H9 (cell line): ENCODE measurements around the gene DGKB. TPM values are rescaled to one million over a fixed set of nuclear protein-coding genes. Genes with fewer than 3 reads are reported as not detected.

Experiments used
- DNase-seq: peaks from one replicate; pipeline ENCODE4 v3.0.0-alpha.2; 2017
- H2AFZ ChIP-seq: one replicate; pipeline ENCODE4 v1.6.1; 2013; ENCODE audit warnings: mild to moderate bottlenecking, low read length, control low read depth, moderate library complexity
- H2AK5ac ChIP-seq: 2 replicates; pipeline ENCODE4 v1.6.1; 2013; ENCODE audit warnings: low read length, control low read depth, mixed read lengths; ENCODE audit not compliant: insufficient read length
- H2BK120ac ChIP-seq: one replicate; pipeline ENCODE4 v1.6.1; 2013; ENCODE audit warnings: low read depth, mild to moderate bottlenecking, low read length, control low read depth, inconsistent platforms; ENCODE audit not compliant: poor library complexity, severe bottlenecking
- H2BK12ac ChIP-seq: 2 replicates; pipeline ENCODE4 v1.6.1; 2013; ENCODE audit warnings: low read length, control low read depth, mixed read lengths, low read depth; ENCODE audit not compliant: insufficient read length
- H2BK15ac ChIP-seq: 2 replicates; pipeline ENCODE4 v1.6.1; 2013; ENCODE audit warnings: low read depth, low read length, control low read depth
- H2BK20ac ChIP-seq: one replicate; pipeline ENCODE4 v1.6.1; 2013; ENCODE audit warnings: low read depth, mild to moderate bottlenecking, low read length, control low read depth, inconsistent platforms; ENCODE audit not compliant: poor library complexity, severe bottlenecking
- H2BK5ac ChIP-seq: 2 replicates; pipeline ENCODE4 v1.6.1; 2013; ENCODE audit warnings: low read length, control low read depth, mixed read lengths; ENCODE audit not compliant: insufficient read length
- H3K14ac ChIP-seq: 2 replicates; pipeline ENCODE4 v1.6.1; 2013; ENCODE audit warnings: low read length, control low read depth; ENCODE audit not compliant: insufficient read depth
- H3K18ac ChIP-seq: 2 replicates; pipeline ENCODE4 v1.6.1; 2013; ENCODE audit warnings: low read depth, mild to moderate bottlenecking, mixed read lengths, low read length, control low read depth; ENCODE audit not compliant: insufficient read length
- H3K23ac ChIP-seq: 2 replicates; pipeline ENCODE4 v1.6.1; 2013; ENCODE audit warnings: low read length, control low read depth, mixed read lengths, low read depth; ENCODE audit not compliant: insufficient read length
- H3K23me2 ChIP-seq: 2 replicates; pipeline ENCODE4 v1.6.1; 2013; ENCODE audit warnings: low read depth, mild to moderate bottlenecking, mixed read lengths, low read length, control low read depth; ENCODE audit not compliant: insufficient read length, poor library complexity, severe bottlenecking
- H3K27ac ChIP-seq: 2 replicates; pipeline ENCODE4 v1.5.1; 2013; ENCODE audit warnings: low read length, control low read depth, mixed read lengths, low read depth; ENCODE audit not compliant: insufficient read length
- H3K27me3 ChIP-seq: 2 replicates; pipeline ENCODE4 v1.6.1; 2013; ENCODE audit warnings: low read length, control low read depth, inconsistent platforms; ENCODE audit not compliant: insufficient read depth
- H3K4ac ChIP-seq: 2 replicates; pipeline ENCODE4 v1.6.1; 2013; ENCODE audit warnings: low read depth, mild to moderate bottlenecking, control low read depth, inconsistent platforms, low read length, moderate library complexity
- H3K4me1 ChIP-seq: 2 replicates; pipeline ENCODE4 v1.6.1; 2013; ENCODE audit warnings: low read length, control low read depth, inconsistent platforms; ENCODE audit not compliant: insufficient read depth
- H3K4me2 ChIP-seq: 2 replicates; pipeline ENCODE4 v1.6.1; 2013; ENCODE audit warnings: low read length, control low read depth, mixed read lengths; ENCODE audit not compliant: insufficient read length, insufficient read depth
- H3K56ac ChIP-seq: 2 replicates; pipeline ENCODE4 v1.6.1; 2013; ENCODE audit warnings: low read depth, mild to moderate bottlenecking, mixed read lengths, low read length, control low read depth; ENCODE audit not compliant: insufficient read length
- H3K79me1 ChIP-seq: 2 replicates; pipeline ENCODE4 v1.6.1; 2013; ENCODE audit warnings: low read depth, mild to moderate bottlenecking, moderate library complexity, low read length, control low read depth, inconsistent platforms; ENCODE audit not compliant: insufficient read depth, poor library complexity, severe bottlenecking
- H3K79me2 ChIP-seq: 2 replicates; pipeline ENCODE4 v1.6.1; 2013; ENCODE audit warnings: low read length, control low read depth, inconsistent platforms; ENCODE audit not compliant: insufficient read depth
- H3K9ac ChIP-seq: 2 replicates; pipeline ENCODE4 v1.6.1; 2013; ENCODE audit warnings: low read length, control low read depth, mixed read lengths; ENCODE audit not compliant: insufficient read length; ENCODE audit errors: extremely low read depth
- H3K9me3 ChIP-seq: one replicate; pipeline ENCODE4 v1.6.1; 2013; ENCODE audit warnings: low read depth, low read length, inconsistent platforms; ENCODE audit not compliant: control insufficient read depth
- H3T11ph ChIP-seq: one replicate; pipeline ENCODE4 v1.6.1; 2013; ENCODE audit warnings: mild to moderate bottlenecking, low read length, control low read depth, inconsistent platforms
- H4K20me1 ChIP-seq: one replicate; pipeline ENCODE4 v1.6.1; 2013; ENCODE audit not compliant: control insufficient read depth, insufficient read length, insufficient read depth
- H4K5ac ChIP-seq: 2 replicates; pipeline ENCODE4 v1.6.1; 2013; ENCODE audit warnings: low read depth, mild to moderate bottlenecking, mixed read lengths, low read length, control low read depth; ENCODE audit not compliant: insufficient read length
- H4K8ac ChIP-seq: replicated peaks from 2 replicates; pipeline ENCODE4 v1.6.1; 2013; ENCODE audit warnings: low read length, control low read depth, mixed read lengths, low read depth; ENCODE audit not compliant: insufficient read length
- H4K91ac ChIP-seq: 2 replicates; pipeline ENCODE4 v1.6.1; 2013; ENCODE audit warnings: low read depth, mild to moderate bottlenecking, moderate library complexity, mixed read lengths, low read length, control low read depth; ENCODE audit not compliant: insufficient read length
- H3K27ac Mint-ChIP-seq, 3 experiments: 2 replicates in 2 of 3; 3 replicates in 1 of 3; pipeline ENCODE4 v1.8.0; 2020 to 2021; ENCODE audit warnings: mixed read lengths in 3 of 3, mild to moderate bottlenecking in 1 of 3, moderate library complexity in 1 of 3
- H3K27me3 Mint-ChIP-seq: 2 replicates; pipeline ENCODE4 v1.8.0; 2021; ENCODE audit warnings: low read depth, mild to moderate bottlenecking, moderate library complexity, mixed read lengths
- H3K36me3 Mint-ChIP-seq, 3 experiments: 2 replicates in 2 of 3; 3 replicates in 1 of 3; pipeline ENCODE4 v1.8.0; 2020 to 2021; ENCODE audit warnings: low read depth in 3 of 3, mixed read lengths in 3 of 3; ENCODE audit not compliant: insufficient read depth in 1 of 3
- H3K4me1 Mint-ChIP-seq, 2 experiments: 2 replicates each; pipeline ENCODE4 v1.8.0; 2020; ENCODE audit warnings: mixed read lengths in 2 of 2
- H3K4me3 Mint-ChIP-seq, 2 experiments: 2 replicates in 1 of 2; 3 replicates in 1 of 2; pipeline ENCODE4 v1.8.0; 2020 to 2021; ENCODE audit warnings: mild to moderate bottlenecking in 2 of 2, mixed read lengths in 2 of 2, moderate library complexity in 1 of 2
- H3K9me3 Mint-ChIP-seq, 2 experiments: 2 replicates in 1 of 2; 3 replicates in 1 of 2; pipeline ENCODE4 v1.8.0; 2020; ENCODE audit warnings: mild to moderate bottlenecking in 2 of 2, mixed read lengths in 2 of 2, moderate library complexity in 1 of 2
- CTCF ChIP-seq: fragments of 200-600 bp; sonication (generic); conservative IDR thresholded peaks from 3 replicates; pipeline ENCODE4 v1.8.0; 2021; ENCODE audit warnings: antibody characterized with exemption, mild to moderate bottlenecking
- WGBS: extraction: QIAGEN DNeasy Blood & Tissue Kit; methylation state at CpG from one replicate; pipeline ENCODE4 v1.1.7; 2013; ENCODE audit warnings: missing lambda C conversion rate, low lambda C conversion rate, mixed read lengths; ENCODE audit not compliant: insufficient read length; ENCODE audit errors: extremely low coverage; 5-methylcytosine and 5-hydroxymethylcytosine counted together
- total RNA-seq: library from RNA; stranded (reverse); gene quantifications from 2 replicates; pipeline ENCODE4 v1.2.1, GENCODE V29; 2021

The DGKB gene
- total RNA-seq, 1 experiment from 2014 or later = 0.26 TPM

GRCh38 chr7:14184292-14184864, 718.2 kb downstream of the DGKB start:
- Histone ChIP-seq H2BK5ac (no peak overlapping the region), H2BK20ac (no peak overlapping the region), H3K9ac (no peak overlapping the region), H3K14ac (no peak overlapping the region), H4K20me1 (no peaks in the 10 kb centered on the region), H3T11ph (no peak overlapping the region), H3K18ac (no peak overlapping the region), H4K91ac (no peak overlapping the region), H4K5ac (no peak overlapping the region), H3K27me3 (no peaks in the 10 kb centered on the region), H2AFZ (no peak overlapping the region), H3K27ac (no peak overlapping the region), H2BK120ac (no peak overlapping the region), H2AK5ac (no peak overlapping the region), H3K4me2 (no peak overlapping the region), H3K9me3 (no peaks in the 10 kb centered on the region), H3K79me2 (no peaks in the 10 kb centered on the region), H3K4ac (no peak overlapping the region), H4K8ac (no peak overlapping the region), H3K4me1 (no peaks in the 10 kb centered on the region), H3K23me2 (no peaks in the 10 kb centered on the region), H3K23ac (no peak overlapping the region), H2BK15ac (no peak overlapping the region), H3K79me1 (no peaks in the 10 kb centered on the region), H3K56ac (no peak overlapping the region), H2BK12ac (no peak overlapping the region)
- H3K4me1 Mint-ChIP-seq = peaks cover 7 to 12% of the 10 kb centered on the region in 2 experiments; a peak in 3 of 4 replicates
- WGBS = no CpG with 5 or more reads among the region's 10 CpGs
- DNase-seq = no peak
- H3K27ac Mint-ChIP-seq = peak overlapping the region in 1 of 3 experiments; percentile 49; a peak in 1 of 7 replicates
- H3K4me3 Mint-ChIP-seq = no peak overlapping the region
- peaks cover 8% of the 10 kb centered on the region in 2 experiments; a peak in 3 of 5 replicates for H3K9me3 Mint-ChIP-seq
- no peak for TF ChIP-seq CTCF
- H3K36me3 Mint-ChIP-seq = peaks cover 0 to 12% (median 5%) of the 10 kb centered on the region in 3 experiments; a peak in 5 of 7 replicates
- no peaks in the 10 kb centered on the region for H3K27me3 Mint-ChIP-seq
